Motor neuron (in vitro differentiated cells): Measurements from ENCODE around the gene TRDN. TPM values are rescaled to one million over a fixed set of nuclear protein-coding genes. Genes with fewer than 3 reads are reported as not detected.
"Not testable (repeated sequence)": the region's sequence is repeated elsewhere in the genome, so short reads cannot be mapped to it uniquely, and the experiment has no call there.

Source experiments
- ATAC-seq, 8 experiments: fragments of 200-7000 bp; cut with Tn5 transposase; replicated peaks in 6 of 8; 2 replicates each; pipeline ENCODE4 v1.8.0; 2021; ENCODE audit warnings: mild to moderate bottlenecking in 8 of 8, moderate library complexity in 8 of 8
- H3K27ac ChIP-seq, 2 donors: fragments of 250-450 bp; sonication (Bioruptor Pico); 2 replicates each; pipeline ENCODE4 v1.9.0; 2021; ENCODE audit warnings: antibody characterized with exemption in 2 of 2, mild to moderate bottlenecking in 2 of 2, moderate library complexity in 1 of 2
- H3K4me1 ChIP-seq, 2 donors: fragments of 250-450 bp; sonication (Bioruptor Pico); replicated peaks in 1 of 2; 2 replicates each; pipeline ENCODE4 v1.6.1; 2021; ENCODE audit warnings: antibody characterized with exemption in 2 of 2, mild to moderate bottlenecking in 2 of 2, moderate library complexity in 1 of 2
- H3K4me3 ChIP-seq, 5 donors: fragments of 250-450 bp; sonication (Bioruptor Pico); 2 replicates each; pipeline ENCODE4 v1.9.0; 2021; ENCODE audit warnings: antibody characterized with exemption in 5 of 5, mild to moderate bottlenecking in 5 of 5, moderate library complexity in 4 of 5
- WGBS, 10 experiments: fragments of 450-650 bp; shearing (Covaris generic); methylation state at CpG; one replicate each; pipeline ENCODE4 v1.0.0; 2022; 5-methylcytosine and 5-hydroxymethylcytosine counted together
- in situ Hi-C, 9 experiments: fragments of 400-800 bp; cut with MboI; loops; one replicate each; pipeline ENCODE4 v1.15.0; 2021; ENCODE audit warnings: low sequenced_read_pairs in 9 of 9, low pct_unique_long_range_greater_than_20kb in 2 of 9; ENCODE audit not compliant: unreplicated experiment in 9 of 9
- total RNA-seq, 8 experiments: library from RNA; unstranded; fragments of 300-600 nt; gene quantifications; 2 replicates each; pipeline versions ENCODE4 v1.2.3 to v1.2.4, GENCODE V29; 2022

The TRDN gene
- total RNA-seq, 8 experiments from 2014 or later: 0.90 to 2.8 TPM; not detected in 6

DNA sequence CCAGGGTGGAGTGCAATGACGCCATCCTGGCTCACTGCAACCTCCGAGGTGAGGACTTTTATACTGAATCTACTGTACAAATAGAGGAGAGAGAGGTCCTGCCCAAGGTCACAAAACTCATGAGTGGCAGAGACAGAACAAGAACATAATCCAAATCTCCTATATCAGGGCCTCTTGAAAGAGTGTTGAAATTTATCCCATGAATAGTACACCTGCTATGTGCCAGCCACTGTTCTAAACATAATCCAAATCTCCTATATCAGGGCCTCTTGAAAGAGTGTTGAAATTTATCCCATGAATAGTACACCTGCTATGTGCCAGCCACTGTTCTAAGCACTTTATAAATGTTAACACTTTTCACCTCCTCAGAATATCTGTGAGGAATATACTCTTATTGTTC, 409.0 kb downstream of the TRDN start:
- H3K27ac ChIP-seq, ATAC-seq, H3K4me1 ChIP-seq, H3K4me3 ChIP-seq, in situ Hi-C loops: not testable (repeated sequence)
- 0 to 85% (median 33%) methylated on average over 1 to 2 of the region's 2 CpGs; no CpG with 5 or more reads in 2 of the 10 experiments for WGBS, 10 experiments

- peak in 3 of 8 experiments; percentile 24 to 83 (median 56) for ATAC-seq
- no peak overlapping the region for H3K27ac ChIP-seq
- WGBS, 10 experiments: 0 to 85% (median 53%) methylated on average over 1 to 3 of the region's 3 CpGs
- in situ Hi-C loops: no loop called here
- no peaks in the 10 kb centered on the region for H3K4me1 ChIP-seq
- H3K4me3 ChIP-seq: no peak overlapping the region
These were observed 410.4 kb downstream of the TRDN start for GRCh38 chr6:123226398-123226797.

GRCh38 chr6:123224077-123224476, 412.7 kb downstream of the TRDN start:
- no peaks in the 10 kb centered on the region for H3K4me1 ChIP-seq
- in situ Hi-C loops: no loop called here
- no peak overlapping the region for H3K4me3 ChIP-seq
- no peak for ATAC-seq
- H3K27ac ChIP-seq: no peak overlapping the region

DNA sequence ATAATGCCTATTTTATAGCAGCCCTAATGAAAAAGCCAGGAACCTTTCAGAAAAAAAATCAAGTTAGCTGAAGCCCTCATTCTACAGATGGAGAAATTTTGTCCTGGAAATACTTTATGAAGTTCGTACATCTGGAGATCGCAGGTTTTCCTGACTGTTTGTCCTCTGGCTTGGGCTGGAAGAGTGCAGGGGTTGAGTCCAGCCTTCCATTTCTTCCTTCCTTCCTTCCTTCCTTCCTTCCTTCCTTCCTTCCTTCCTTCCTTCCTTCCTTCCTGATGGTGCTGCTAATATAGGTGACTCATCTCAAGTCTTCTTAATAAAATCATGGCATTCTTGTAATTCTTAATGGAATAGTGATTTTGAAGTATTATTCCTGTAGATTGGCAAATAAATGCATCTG, 413.3 kb downstream of the TRDN start:
- WGBS, 10 experiments: 33 to 100% (median 92%) methylated on average over 1 to 2 of the region's 2 CpGs; no CpG with 5 or more reads in 5 of the 10 experiments
- Histone ChIP-seq H3K27ac (no peak overlapping the region), H3K4me3 (no peak overlapping the region), H3K4me1 (no peaks in the 10 kb centered on the region)
- in situ Hi-C loops: no loop called here
- ATAC-seq: no peak

- ATAC-seq: peak in 1 of 8 experiments; percentile 45
- in situ Hi-C loops: no loop called here
- Histone ChIP-seq H3K4me3 (no peak overlapping the region), H3K4me1 (peaks cover 0 to 4% of the 10 kb centered on the region in 2 donors), H3K27ac (no peak overlapping the region)
- 0 to 77% (median 49%) methylated on average over 1 to 4 of the region's 4 CpGs for WGBS, 10 experiments
These were observed 421.5 kb downstream of the TRDN start for GRCh38 chr6:123215211-123215610.

DNA sequence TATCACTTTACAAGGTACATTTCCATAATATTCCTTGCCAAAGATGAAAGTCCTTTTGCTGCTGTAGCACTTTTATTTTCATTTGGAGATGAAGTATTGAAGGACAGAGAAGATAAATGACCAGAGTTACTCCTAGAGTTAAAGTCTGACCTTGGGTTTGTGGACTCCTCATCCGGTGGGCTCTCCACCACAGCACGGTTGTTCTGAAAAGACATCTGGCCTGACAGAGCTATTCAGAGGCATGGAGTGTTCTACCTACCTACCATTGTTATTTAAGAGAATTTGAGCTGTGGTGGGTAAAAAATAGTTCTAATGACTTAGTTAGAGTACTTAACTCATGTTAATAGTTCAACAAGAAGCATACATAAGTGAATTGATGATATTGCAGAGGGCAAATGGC, 422.3 kb downstream of the TRDN start:
- in situ Hi-C loops: no loop called here
- WGBS, 10 experiments: 20 to 57% (median 27%) methylated on average over 1 to 2 of the region's 2 CpGs; no CpG with 5 or more reads in 6 of the 10 experiments
- Histone ChIP-seq H3K4me1 (peaks cover 0 to 4% of the 10 kb centered on the region in 2 donors), H3K4me3 (no peak overlapping the region), H3K27ac (no peak overlapping the region)
- no peak for ATAC-seq

DNA sequence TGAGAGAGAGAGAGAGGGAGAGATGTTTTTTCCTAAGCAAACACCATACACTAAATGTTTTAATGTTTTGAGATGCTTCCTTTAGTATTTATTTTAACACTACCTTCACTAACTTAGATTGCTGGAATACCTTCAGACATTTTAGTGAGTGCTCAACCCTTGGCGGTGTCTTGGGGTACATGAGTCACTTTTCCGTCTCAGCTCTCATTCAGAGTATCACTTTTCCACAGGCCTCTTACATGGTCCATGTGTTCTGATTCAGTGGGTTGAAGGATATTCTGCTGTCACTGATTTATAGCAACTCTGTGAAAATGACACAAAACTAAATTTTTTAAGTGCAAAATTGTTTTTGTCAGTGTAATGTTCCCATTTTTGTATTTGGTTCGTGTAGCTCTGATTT, 422.8 kb downstream of the TRDN start:
- 23 to 100% (median 79%) methylated on average over 2 to 3 of the region's 3 CpGs; no CpG with 5 or more reads in 1 of the 10 experiments for WGBS, 10 experiments
- H3K27ac ChIP-seq: no peak overlapping the region
- in situ Hi-C loops: no loop called here
- peaks cover 0 to 4% of the 10 kb centered on the region in 2 donors for H3K4me1 ChIP-seq
- ATAC-seq: no peak
- no peak overlapping the region for H3K4me3 ChIP-seq

GRCh38 chr6:123211777-123212545, 424.8 kb downstream of the TRDN start:
- in situ Hi-C loops: no loop called here
- 4 to 100% (median 87%) methylated on average over 1 to 4 of the region's 4 CpGs; no CpG with 5 or more reads in 1 of the 10 experiments for whole genome bisulfite sequencing, 10 experiments
- H3K4me1 ChIP-seq: peaks cover 0 to 4% of the 10 kb centered on the region in 2 donors
- H3K27ac ChIP-seq: no peak overlapping the region
- no peak overlapping the region for H3K4me3 ChIP-seq
- ATAC-seq: no peak

DNA sequence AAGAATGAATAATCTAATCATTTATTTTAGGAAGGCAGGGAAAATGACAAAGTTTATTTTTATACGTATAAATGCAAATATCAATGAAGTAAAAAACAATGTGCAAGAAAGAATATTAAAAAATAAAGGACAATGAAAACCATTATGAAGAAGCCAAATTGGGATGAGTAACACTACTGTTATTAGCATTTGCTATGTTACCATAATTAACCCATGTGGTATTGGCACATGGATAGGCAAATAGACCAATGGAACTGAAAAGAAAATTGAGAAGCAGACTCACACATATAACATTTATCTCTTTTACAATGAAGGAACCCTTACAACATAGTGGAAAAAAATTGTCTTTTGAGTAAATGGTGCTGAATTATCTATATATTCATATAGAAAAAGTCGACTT, 426.1 kb downstream of the TRDN start:
- Histone ChIP-seq H3K27ac (no peak overlapping the region), H3K4me3 (no peak overlapping the region), H3K4me1 (peaks cover 0 to 3% of the 10 kb centered on the region in 2 donors)
- WGBS, 10 experiments: 0 to 100% (median 86%) methylated on average over 1 to 2 of the region's 2 CpGs; no CpG with 5 or more reads in 1 of the 10 experiments
- in situ Hi-C loops: no loop called here
- no peak for ATAC-seq

GRCh38 chr6:123207967-123208510, 428.7 kb downstream of the TRDN start:
- WGBS, 10 experiments: 0 to 81% (median 59%) methylated on average over 2 to 7 of the region's 7 CpGs
- ATAC-seq: peak in 1 of 8 experiments; percentile 58

DNA sequence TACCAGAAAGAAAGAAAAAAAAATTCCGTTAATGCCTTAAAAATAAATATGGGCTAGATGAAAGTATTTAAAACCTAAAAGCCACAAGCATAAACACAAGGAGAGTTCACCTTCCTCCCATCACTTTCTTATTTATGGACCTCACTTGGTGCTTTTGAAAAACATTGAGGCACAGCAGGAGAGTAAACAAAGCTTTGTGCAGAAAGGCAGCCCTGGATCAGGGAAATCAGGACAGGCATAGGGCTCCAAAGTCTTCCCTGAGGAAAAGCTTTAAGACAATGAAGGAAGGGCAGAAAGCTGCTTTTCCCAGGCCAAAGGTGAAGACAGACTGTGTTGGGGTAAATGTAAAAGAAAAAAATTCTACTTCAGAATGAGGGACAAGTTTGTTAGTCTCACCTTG, 432.8 kb downstream of the TRDN start:
- H3K27ac ChIP-seq: no peak overlapping the region
- no peak for ATAC-seq
- no peaks in the 10 kb centered on the region for H3K4me1 ChIP-seq
- no peak overlapping the region for H3K4me3 ChIP-seq
- in situ Hi-C loops: no loop called here
- 0 to 100% (median 57%) methylated on average over 1 of the region's 1 CpG for WGBS, 10 experiments

More at GRCh38 chr6:123207967-123208510, 428.7 kb downstream of the TRDN start:
- in situ Hi-C loops: no loop called here
- Histone ChIP-seq H3K27ac (no peak overlapping the region), H3K4me3 (no peak overlapping the region), H3K4me1 (no peaks in the 10 kb centered on the region)

GRCh38 chr6:123201869-123202372, 434.8 kb downstream of the TRDN start:
- H3K4me3 ChIP-seq: no peak overlapping the region
- in situ Hi-C loops: no loop called here
- no peak for ATAC-seq
- H3K27ac ChIP-seq: no peak overlapping the region
- WGBS, 10 experiments: 80 to 100% (median 92%) methylated on average over 1 to 7 of the region's 18 CpGs; no CpG with 5 or more reads in 6 of the 10 experiments
- no peaks in the 10 kb centered on the region for H3K4me1 ChIP-seq

- in situ Hi-C loops: no loop called here
- Histone ChIP-seq H3K4me1 (no peaks in the 10 kb centered on the region), H3K4me3 (no peak overlapping the region), H3K27ac (no peak overlapping the region)
- no peak for ATAC-seq
These were observed 443.5 kb downstream of the TRDN start for GRCh38 chr6:123193298-123193697.
